Measurements from ENCODE around the gene HOMEZ.
"Not testable (repeated sequence)": the region's sequence is repeated elsewhere in the genome, so short reads cannot be mapped to it uniquely, and the experiment has no call there.

The HOMEZ gene

DNA sequence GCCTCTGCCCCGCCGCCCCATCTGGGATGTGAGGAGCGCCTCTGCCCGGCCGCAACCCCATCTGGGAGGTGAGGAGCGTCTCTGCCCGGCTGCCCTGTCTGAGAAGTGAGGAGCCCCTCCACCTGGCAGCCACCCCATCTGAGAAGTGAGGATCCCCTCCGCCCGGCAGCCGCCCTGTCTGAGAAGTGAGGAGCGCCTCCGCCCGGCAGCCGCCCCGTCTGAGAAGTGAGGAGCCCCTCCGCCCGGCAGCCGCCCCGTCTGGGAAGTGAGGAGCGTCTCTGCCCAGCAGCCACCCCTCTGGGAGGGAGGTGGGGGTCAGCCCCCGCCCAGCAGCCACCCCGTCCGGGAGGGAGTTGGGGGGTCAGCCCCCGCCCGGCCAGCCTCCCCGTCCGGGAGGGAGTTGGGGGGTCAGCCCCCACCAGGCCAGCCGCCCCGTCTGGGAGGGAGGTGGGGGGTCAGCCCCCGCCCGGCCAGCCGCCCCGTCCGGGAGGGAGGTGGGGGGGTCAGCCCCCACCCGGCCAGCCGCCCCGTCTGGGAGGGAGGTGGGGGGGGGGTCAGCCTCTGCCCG, 53.6 kb downstream of the HOMEZ start:
- not testable (repeated sequence) for H3K4me3 ChIP-seq (ENCODE audit: low read depth, low read length)

DNA sequence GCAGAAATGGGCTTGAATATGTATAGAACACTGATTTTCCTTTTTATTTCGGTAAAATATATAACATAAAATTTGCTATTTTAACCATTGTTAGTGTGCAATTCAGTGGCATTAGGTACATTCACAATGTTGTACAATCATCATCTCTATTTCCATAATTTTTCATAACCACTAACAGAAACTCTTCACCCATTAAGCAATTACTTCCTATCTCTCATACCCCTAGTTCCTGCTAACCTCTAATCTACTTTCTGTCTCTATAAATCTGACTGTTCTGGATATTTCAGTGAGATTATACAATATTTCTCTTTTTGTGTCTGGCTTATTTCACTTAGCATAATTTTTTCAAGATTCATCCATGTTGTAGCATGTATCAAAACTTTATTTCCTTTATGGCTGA, 57.1 kb downstream of the HOMEZ start:
- H3K4me3 ChIP-seq (ENCODE audit: low read depth, low read length): no peak overlapping the region

DNA sequence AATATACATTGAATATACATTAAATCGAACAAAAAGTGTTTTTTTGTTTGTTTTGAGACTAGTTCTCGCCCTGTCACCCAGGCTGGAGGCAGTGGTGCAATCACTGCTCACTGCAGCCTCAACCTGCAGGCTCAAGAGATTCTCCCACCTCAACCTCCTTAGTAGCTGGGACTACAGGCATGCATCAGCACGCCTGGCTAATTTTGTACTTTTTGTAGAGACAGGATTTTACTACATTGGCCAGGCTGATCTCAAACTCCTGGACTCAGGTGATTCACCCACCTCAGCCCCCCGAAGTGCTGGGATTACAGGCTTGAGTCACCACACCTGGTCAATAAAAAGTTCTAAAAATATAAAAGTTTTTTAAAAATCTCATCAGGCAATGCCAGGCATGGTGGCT, 58.4 kb downstream of the HOMEZ start:
- H3K4me3 ChIP-seq (ENCODE audit: low read depth, low read length): no peak overlapping the region

DNA sequence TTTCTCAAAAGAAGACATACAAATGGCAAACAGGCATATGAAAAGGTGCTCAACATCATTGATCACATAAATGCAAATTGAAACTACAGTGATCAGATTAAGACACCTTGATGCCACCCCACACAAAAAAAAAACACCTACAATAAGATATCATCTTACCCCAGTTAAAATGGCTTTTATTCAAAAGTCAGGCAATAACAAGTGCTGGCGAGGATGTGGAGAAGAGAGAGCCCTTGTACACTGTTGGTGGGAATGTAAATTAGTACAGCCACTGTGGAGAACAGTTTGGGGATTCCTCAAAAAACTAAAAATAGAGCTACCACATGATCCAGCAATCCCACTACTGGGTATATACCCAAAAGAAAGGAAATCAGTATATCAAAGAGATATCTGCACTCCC, 61.0 kb downstream of the HOMEZ start:
- H3K4me3 ChIP-seq (ENCODE audit: low read depth, low read length): not testable (repeated sequence)

Data from iPS-11a (cell line).